GM23338 (cell line): ENCODE results near the gene ROS1. TPM values are rescaled to one million over a fixed set of nuclear protein-coding genes. Genes with fewer than 3 reads are reported as not detected.

Experiments used
- ATAC-seq: fragments of 200-7000 bp; cut with Tn5 transposase; 3 replicates; pipeline ENCODE4 v1.9.1; 2020
- DNase-seq: peaks from one replicate; pipeline ENCODE4 v3.0.0-alpha.2; 2015; ENCODE audit warnings: low spot score
- H2AFZ ChIP-seq: fragments of 200-600 bp; sonication (generic); 2 replicates; pipeline ENCODE4 v1.8.0; 2016; ENCODE audit warnings: antibody characterized with exemption, mild to moderate bottlenecking, moderate library complexity
- H3F3A ChIP-seq: fragments of 200-600 bp; sonication (generic); replicated peaks from 2 replicates; pipeline ENCODE4 v1.8.0; 2017; ENCODE audit warnings: antibody characterized with exemption, mixed run types, low read depth
- H3K27ac ChIP-seq: fragments of 200-600 bp; sonication (generic); 2 replicates; pipeline ENCODE4 v1.6.1; 2016; ENCODE audit warnings: low read depth
- H3K27me3 ChIP-seq: fragments of 200-600 bp; sonication (generic); 2 replicates; pipeline ENCODE4 v1.8.0; 2016; ENCODE audit warnings: mild to moderate bottlenecking, mixed run types, moderate library complexity; ENCODE audit not compliant: insufficient read depth
- H3K36me3 ChIP-seq: fragments of 200-600 bp; sonication (generic); 2 replicates; pipeline ENCODE4 v1.8.0; 2016; ENCODE audit warnings: mild to moderate bottlenecking; ENCODE audit not compliant: insufficient read depth
- H3K4me1 ChIP-seq: fragments of 200-600 bp; sonication (generic); 2 replicates; pipeline ENCODE4 v1.8.0; 2016; ENCODE audit warnings: mild to moderate bottlenecking, moderate library complexity; ENCODE audit not compliant: insufficient read depth
- H3K4me2 ChIP-seq: fragments of 200-600 bp; sonication (generic); 2 replicates; pipeline ENCODE4 v1.7.1; 2017; ENCODE audit warnings: mixed run types
- H3K4me3 ChIP-seq: fragments of 200-600 bp; sonication (generic); 2 replicates; pipeline ENCODE4 v1.6.1; 2016; ENCODE audit warnings: mixed run types
- H3K79me2 ChIP-seq: fragments of 200-600 bp; sonication (generic); replicated peaks from 2 replicates; pipeline ENCODE4 v1.8.0; 2017; ENCODE audit warnings: mild to moderate bottlenecking; ENCODE audit not compliant: insufficient read depth
- H3K9me2 ChIP-seq: fragments of 200-600 bp; sonication (generic); 2 replicates; pipeline ENCODE4 v1.8.0; 2017; ENCODE audit not compliant: insufficient read depth
- H4K20me1 ChIP-seq: fragments of 200-600 bp; sonication (generic); replicated peaks from 2 replicates; pipeline ENCODE4 v1.8.0; 2017; ENCODE audit warnings: mild to moderate bottlenecking; ENCODE audit not compliant: insufficient read depth
- H3K27ac Mint-ChIP-seq: 2 replicates; pipeline ENCODE4 v1.8.0; 2020; ENCODE audit warnings: inconsistent platforms, mild to moderate bottlenecking, moderate library complexity, mixed read lengths
- H3K27me3 Mint-ChIP-seq: 3 replicates; pipeline ENCODE4 v1.8.0; 2022; ENCODE audit warnings: low read depth, mild to moderate bottlenecking, moderate library complexity, mixed read lengths, inconsistent platforms; ENCODE audit not compliant: insufficient read depth, poor library complexity
- H3K36me3 Mint-ChIP-seq: 3 replicates; pipeline ENCODE4 v1.8.0; 2021; ENCODE audit warnings: low read depth, mild to moderate bottlenecking, inconsistent platforms, moderate library complexity, mixed read lengths
- H3K4me1 Mint-ChIP-seq: 3 replicates; pipeline ENCODE4 v1.8.0; 2020; ENCODE audit warnings: mild to moderate bottlenecking, inconsistent platforms, mixed read lengths
- H3K4me3 Mint-ChIP-seq: 3 replicates; pipeline ENCODE4 v1.8.0; 2021; ENCODE audit warnings: moderate library complexity, mild to moderate bottlenecking, inconsistent platforms, mixed read lengths
- H3K9me3 Mint-ChIP-seq: 3 replicates; pipeline ENCODE4 v1.8.0; 2020; ENCODE audit warnings: moderate library complexity, mild to moderate bottlenecking, inconsistent platforms, mixed read lengths
- EZH2 ChIP-seq: fragments of 200-600 bp; sonication (generic); IDR thresholded peaks from one replicate; pipeline ENCODE4 v1.8.0; 2017; ENCODE audit warnings: antibody characterized with exemption, mild to moderate bottlenecking, low read depth; ENCODE audit not compliant: unreplicated experiment
- NANOG ChIP-seq: IDR thresholded peaks from 2 replicates; pipeline ENCODE4 v1.6.1; 2016; ENCODE audit warnings: antibody characterized with exemption, borderline replicate concordance
- POLR2AphosphoS5 ChIP-seq: IDR thresholded peaks from 2 replicates; pipeline ENCODE4 v1.6.1; 2016; ENCODE audit warnings: antibody characterized with exemption, low read depth
- STAT1 ChIP-seq: IDR thresholded peaks from one replicate; pipeline ENCODE4 v1.6.1; 2016; ENCODE audit warnings: antibody characterized with exemption; ENCODE audit not compliant: unreplicated experiment
- polyA plus RNA-seq: library from polyadenylated mRNA; unstranded; fragments of >200 nt; fragmentation: Nextera tagmentation; extraction: Ambion mirVana; gene quantifications from 2 replicates; pipeline ENCODE4 v1.2.1, GENCODE V29; 2016
- total RNA-seq: library from RNA; depleted of rRNA; stranded (reverse); fragments of >200 nt; shearing (Covaris generic); gene quantifications from 2 replicates; pipeline ENCODE4 v1.2.3, GENCODE V29; 2014
- TF ChIP-seq, protein P1 (sequence below): IDR thresholded peaks from 2 replicates; pipeline ENCODE4 v1.6.1; 2016; ENCODE audit warnings: antibody characterized with exemption
- TF ChIP-seq, protein P2 (sequence below): fragments of 250-450 bp; sonication (Bioruptor Pico); IDR thresholded peaks from 2 replicates; pipeline ENCODE4 v1.5.0; 2020; ENCODE audit warnings: mild to moderate bottlenecking, moderate library complexity

The ROS1 gene
- total and polyA plus RNA-seq, 2 experiments from 2014 or later, result not detected

DNA sequence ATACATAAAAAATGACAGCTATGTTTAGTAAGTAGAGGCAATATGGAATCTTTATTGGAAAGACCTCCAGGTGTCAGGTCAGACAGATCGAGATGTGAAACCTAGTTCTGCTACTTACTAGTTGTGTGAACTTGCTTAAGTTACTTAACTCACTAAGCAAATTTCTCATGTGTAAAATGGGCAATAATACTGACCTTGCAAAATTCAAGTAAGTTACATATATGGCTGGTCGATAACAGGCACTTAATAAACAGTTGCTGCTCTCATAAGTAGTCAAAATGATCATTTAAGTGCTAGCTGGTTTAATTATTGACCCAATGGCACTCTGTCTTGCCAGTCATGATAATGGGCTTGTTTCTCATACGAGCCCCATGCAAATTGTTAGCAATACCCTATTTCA is 114.4 kb downstream of the ROS1 start:
- Mint-ChIP-seq H3K36me3 (no peaks in the 10 kb centered on the region), H3K4me1 (peaks cover 9% of the 10 kb centered on the region), H3K27me3 (peaks cover under 1% of the 10 kb centered on the region), H3K4me3 (no peak overlapping the region), H3K9me3 (no peaks in the 10 kb centered on the region), H3K27ac (no peak overlapping the region)
- no peaks in the 10 kb centered on the region for H3F3A ChIP-seq
- ATAC-seq (no peak), DNase-seq (no peak)
- no peaks in the 10 kb centered on the region for H3K27me3 ChIP-seq
- H2AFZ ChIP-seq, result no peak overlapping the region
- H4K20me1 ChIP-seq, result no peaks in the 10 kb centered on the region
- H3K4me1 ChIP-seq, result no peaks in the 10 kb centered on the region
- no peak overlapping the region for H3K27ac ChIP-seq
- H3K36me3 ChIP-seq, result no peaks in the 10 kb centered on the region
- H3K9me2 ChIP-seq, result no peaks in the 10 kb centered on the region
- TF ChIP-seq, protein P1, sequence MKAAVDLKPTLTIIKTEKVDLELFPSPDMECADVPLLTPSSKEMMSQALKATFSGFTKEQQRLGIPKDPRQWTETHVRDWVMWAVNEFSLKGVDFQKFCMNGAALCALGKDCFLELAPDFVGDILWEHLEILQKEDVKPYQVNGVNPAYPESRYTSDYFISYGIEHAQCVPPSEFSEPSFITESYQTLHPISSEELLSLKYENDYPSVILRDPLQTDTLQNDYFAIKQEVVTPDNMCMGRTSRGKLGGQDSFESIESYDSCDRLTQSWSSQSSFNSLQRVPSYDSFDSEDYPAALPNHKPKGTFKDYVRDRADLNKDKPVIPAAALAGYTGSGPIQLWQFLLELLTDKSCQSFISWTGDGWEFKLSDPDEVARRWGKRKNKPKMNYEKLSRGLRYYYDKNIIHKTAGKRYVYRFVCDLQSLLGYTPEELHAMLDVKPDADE, result no peak
- no peak for TF ChIP-seq STAT1
- no peak for TF ChIP-seq EZH2
- TF ChIP-seq, protein P2, sequence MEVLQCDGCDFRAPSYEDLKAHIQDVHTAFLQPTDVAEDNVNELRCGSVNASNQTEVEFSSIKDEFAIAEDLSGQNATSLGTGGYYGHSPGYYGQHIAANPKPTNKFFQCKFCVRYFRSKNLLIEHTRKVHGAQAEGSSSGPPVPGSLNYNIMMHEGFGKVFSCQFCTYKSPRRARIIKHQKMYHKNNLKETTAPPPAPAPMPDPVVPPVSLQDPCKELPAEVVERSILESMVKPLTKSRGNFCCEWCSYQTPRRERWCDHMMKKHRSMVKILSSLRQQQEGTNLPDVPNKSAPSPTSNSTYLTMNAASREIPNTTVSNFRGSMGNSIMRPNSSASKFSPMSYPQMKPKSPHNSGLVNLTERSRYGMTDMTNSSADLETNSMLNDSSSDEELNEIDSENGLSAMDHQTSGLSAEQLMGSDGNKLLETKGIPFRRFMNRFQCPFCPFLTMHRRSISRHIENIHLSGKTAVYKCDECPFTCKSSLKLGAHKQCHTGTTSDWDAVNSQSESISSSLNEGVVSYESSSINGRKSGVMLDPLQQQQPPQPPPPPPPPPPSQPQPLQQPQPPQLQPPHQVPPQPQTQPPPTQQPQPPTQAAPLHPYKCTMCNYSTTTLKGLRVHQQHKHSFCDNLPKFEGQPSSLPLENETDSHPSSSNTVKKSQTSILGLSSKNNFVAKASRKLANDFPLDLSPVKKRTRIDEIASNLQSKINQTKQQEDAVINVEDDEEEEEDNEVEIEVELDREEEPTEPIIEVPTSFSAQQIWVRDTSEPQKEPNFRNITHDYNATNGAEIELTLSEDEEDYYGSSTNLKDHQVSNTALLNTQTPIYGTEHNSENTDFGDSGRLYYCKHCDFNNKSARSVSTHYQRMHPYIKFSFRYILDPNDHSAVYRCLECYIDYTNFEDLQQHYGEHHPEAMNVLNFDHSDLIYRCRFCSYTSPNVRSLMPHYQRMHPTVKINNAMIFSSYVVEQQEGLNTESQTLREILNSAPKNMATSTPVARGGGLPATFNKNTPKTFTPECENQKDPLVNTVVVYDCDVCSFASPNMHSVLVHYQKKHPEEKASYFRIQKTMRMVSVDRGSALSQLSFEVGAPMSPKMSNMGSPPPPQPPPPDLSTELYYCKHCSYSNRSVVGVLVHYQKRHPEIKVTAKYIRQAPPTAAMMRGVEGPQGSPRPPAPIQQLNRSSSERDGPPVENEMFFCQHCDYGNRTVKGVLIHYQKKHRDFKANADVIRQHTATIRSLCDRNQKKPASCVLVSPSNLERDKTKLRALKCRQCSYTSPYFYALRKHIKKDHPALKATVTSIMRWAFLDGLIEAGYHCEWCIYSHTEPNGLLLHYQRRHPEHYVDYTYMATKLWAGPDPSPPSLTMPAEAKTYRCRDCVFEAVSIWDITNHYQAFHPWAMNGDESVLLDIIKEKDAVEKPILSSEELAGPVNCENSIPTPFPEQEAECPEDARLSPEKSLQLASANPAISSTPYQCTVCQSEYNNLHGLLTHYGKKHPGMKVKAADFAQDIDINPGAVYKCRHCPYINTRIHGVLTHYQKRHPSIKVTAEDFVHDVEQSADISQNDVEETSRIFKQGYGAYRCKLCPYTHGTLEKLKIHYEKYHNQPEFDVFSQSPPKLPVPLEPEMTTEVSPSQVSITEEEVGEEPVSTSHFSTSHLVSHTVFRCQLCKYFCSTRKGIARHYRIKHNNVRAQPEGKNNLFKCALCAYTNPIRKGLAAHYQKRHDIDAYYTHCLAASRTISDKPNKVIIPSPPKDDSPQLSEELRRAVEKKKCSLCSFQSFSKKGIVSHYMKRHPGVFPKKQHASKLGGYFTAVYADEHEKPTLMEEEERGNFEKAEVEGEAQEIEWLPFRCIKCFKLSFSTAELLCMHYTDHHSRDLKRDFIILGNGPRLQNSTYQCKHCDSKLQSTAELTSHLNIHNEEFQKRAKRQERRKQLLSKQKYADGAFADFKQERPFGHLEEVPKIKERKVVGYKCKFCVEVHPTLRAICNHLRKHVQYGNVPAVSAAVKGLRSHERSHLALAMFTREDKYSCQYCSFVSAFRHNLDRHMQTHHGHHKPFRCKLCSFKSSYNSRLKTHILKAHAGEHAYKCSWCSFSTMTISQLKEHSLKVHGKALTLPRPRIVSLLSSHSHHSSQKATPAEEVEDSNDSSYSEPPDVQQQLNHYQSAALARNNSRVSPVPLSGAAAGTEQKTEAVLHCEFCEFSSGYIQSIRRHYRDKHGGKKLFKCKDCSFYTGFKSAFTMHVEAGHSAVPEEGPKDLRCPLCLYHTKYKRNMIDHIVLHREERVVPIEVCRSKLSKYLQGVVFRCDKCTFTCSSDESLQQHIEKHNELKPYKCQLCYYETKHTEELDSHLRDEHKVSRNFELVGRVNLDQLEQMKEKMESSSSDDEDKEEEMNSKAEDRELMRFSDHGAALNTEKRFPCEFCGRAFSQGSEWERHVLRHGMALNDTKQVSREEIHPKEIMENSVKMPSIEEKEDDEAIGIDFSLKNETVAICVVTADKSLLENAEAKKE (CRISPR knock-in tag), result no peak
- no peak for TF ChIP-seq NANOG
- H3K4me2 ChIP-seq, result no peak overlapping the region
- no peaks in the 10 kb centered on the region for H3K79me2 ChIP-seq
- no peak overlapping the region for H3K4me3 ChIP-seq

- Mint-ChIP-seq H3K27ac (no peak overlapping the region), H3K36me3 (no peaks in the 10 kb centered on the region), H3K4me3 (no peak overlapping the region)
- TF ChIP-seq POLR2AphosphoS5, result no peak
- TF ChIP-seq, protein P2 (CRISPR knock-in tag), result no peak
- TF ChIP-seq NANOG, result no peak
Observed at GRCh38 chr6:117309611-117310010, 116.1 kb downstream of the ROS1 start.

More at GRCh38 chr6:117309611-117310010, 116.1 kb downstream of the ROS1 start:
- Histone ChIP-seq H4K20me1 (no peaks in the 10 kb centered on the region), H3K27me3 (no peaks in the 10 kb centered on the region), H3K27ac (no peak overlapping the region), H3K4me1 (no peaks in the 10 kb centered on the region), H3K4me2 (no peak overlapping the region), H3K9me2 (no peaks in the 10 kb centered on the region), H3K4me3 (no peak overlapping the region), H3F3A (no peaks in the 10 kb centered on the region), H2AFZ (no peak overlapping the region), H3K36me3 (no peaks in the 10 kb centered on the region), H3K79me2 (no peaks in the 10 kb centered on the region)
- ATAC-seq (no peak), DNase-seq (no peak)
- H3K27me3 Mint-ChIP-seq, result no peaks in the 10 kb centered on the region
- no peaks in the 10 kb centered on the region for H3K9me3 Mint-ChIP-seq
- peaks cover 9% of the 10 kb centered on the region for H3K4me1 Mint-ChIP-seq
